Measurements from ENCODE around the gene BNC1.
"Not testable (repeated sequence)": the region's sequence is repeated elsewhere in the genome, so short reads cannot be mapped to it uniquely, and the experiment has no call there.

The BNC1 gene

GRCh38 chr15:83225449-83225848 is 59.0 kb downstream of the BNC1 start:
- no peak for FAIRE-seq

- not testable (repeated sequence) for FAIRE-seq
These were observed 62.7 kb downstream of the BNC1 start for GRCh38 chr15:83221781-83222180.

- no peak for FAIRE-seq
These were observed 65.4 kb downstream of the BNC1 start for GRCh38 chr15:83219026-83219425.

GRCh38 chr15:83215306-83215705 is 69.2 kb downstream of the BNC1 start:
- FAIRE-seq: no peak

- peak; percentile 92 for FAIRE-seq
These were observed 73.8 kb downstream of the BNC1 start for GRCh38 chr15:83210619-83211018.

DNA sequence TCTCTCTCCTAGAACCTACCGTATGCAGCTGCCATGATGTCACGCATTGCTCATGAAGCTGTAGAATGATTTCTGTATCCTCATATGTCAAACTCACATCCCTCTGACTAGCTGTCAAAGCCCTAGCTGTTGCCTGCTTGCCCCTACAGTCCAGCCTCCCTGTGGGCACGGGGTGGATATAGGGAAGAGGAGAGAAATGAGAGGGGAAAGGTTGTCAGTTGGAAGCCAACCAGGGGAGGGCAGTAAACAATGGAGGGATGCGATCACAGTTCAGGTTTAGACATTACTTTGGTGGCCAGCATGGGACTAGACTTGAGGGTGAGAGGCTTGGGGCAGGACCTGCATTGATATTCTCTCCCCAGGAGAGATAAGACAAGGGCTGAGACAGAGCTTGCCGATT is 75.1 kb downstream of the BNC1 start:
- FAIRE-seq: no peak

- no peak for FAIRE-seq
These were observed 76.2 kb downstream of the BNC1 start for GRCh38 chr15:83208367-83208661.

GRCh38 chr15:83207660-83208366 is 76.7 kb downstream of the BNC1 start, which contains the start of gene HDGFL3:
Gene HDGFL3, minus strand, starts transcription at chr15:83207823. Its CDS starts 409 bp downstream, at chr15:83207414.
- FAIRE-seq: no peak

DNA sequence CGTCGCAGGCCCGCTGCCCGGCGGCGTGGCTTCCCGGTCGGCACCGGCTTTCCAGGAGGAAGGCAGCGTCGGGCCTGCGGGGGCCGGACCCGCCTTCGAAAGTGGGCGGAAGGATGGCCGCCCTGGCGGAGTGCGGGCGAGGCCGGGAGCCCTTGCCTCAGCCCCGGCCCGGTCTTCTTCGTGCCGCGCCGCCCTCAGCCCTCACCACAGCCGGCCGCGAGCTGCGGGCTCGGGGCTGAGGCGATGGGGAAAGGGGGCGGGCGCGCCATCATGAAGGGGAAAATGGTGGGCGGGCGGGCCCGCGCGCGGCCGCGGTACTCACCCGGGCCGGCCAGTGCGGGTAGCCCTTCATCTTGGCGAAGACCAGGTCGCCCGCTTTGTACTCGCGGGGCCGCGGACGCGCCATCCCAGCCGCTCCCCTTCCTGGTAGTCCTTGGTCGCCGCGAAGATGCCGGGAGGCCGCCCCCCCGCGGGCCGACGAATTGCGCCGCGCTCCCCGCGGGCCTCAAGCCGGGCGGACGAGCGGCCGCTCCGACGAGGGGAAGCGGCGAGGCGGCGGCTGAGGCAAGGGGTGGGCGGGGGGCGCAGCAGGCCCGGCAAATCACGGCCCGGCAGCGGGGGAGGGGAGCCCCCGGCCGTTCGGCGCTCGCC is 77.3 kb downstream of the BNC1 start:
- no peak for FAIRE-seq

GRCh38 chr15:83206526-83207008 is 77.9 kb downstream of the BNC1 start:
- no peak for FAIRE-seq

Data from islet of Langerhans (tissue), 1 donor.